MM.1S (cell line): ENCODE data around the gene GDI1.
A peak's percentile ranks its signal among the peaks of the same experiment; 100 is the strongest.

Source experiments
- DNase-seq: peaks from one replicate; pipeline ENCODE4 v3.0.0-alpha.2; 2015
- H2AFZ ChIP-seq: fragments of 300-600 bp; sonication (generic); 2 replicates; pipeline ENCODE4 v1.6.0; 2016; ENCODE audit warnings: antibody characterized with exemption, low read length
- H3F3A ChIP-seq: fragments of 300-600 bp; sonication (generic); 2 replicates; pipeline ENCODE4 v1.6.1; 2016; ENCODE audit warnings: mild to moderate bottlenecking, antibody characterized with exemption, low read length, moderate library complexity, mixed read lengths; ENCODE audit not compliant: insufficient read depth
- H3K27ac ChIP-seq: fragments of 300-600 bp; sonication (generic); 2 replicates; pipeline ENCODE4 v1.5.1; 2016; ENCODE audit warnings: mild to moderate bottlenecking, low read length
- H3K27me3 ChIP-seq: fragments of 300-600 bp; sonication (generic); replicated peaks from 2 replicates; pipeline ENCODE4 v1.6.0; 2016; ENCODE audit warnings: low read length; ENCODE audit not compliant: insufficient read depth
- H3K36me3 ChIP-seq: fragments of 300-600 bp; sonication (generic); replicated peaks from 2 replicates; pipeline ENCODE4 v1.6.1; 2016; ENCODE audit warnings: mild to moderate bottlenecking, low read length, mixed read lengths; ENCODE audit not compliant: insufficient read depth
- H3K4me1 ChIP-seq: fragments of 300-600 bp; sonication (generic); 2 replicates; pipeline ENCODE4 v1.6.1; 2016; ENCODE audit warnings: low read length, mixed read lengths
- H3K4me2 ChIP-seq: fragments of 300-600 bp; sonication (generic); 2 replicates; pipeline ENCODE4 v1.6.0; 2016; ENCODE audit warnings: low read depth, low read length
- H3K4me3 ChIP-seq: fragments of 300-600 bp; sonication (generic); 2 replicates; pipeline ENCODE4 v1.5.1; 2016; ENCODE audit warnings: low read length, mixed read lengths
- H3K79me2 ChIP-seq: fragments of 300-600 bp; sonication (generic); 2 replicates; pipeline ENCODE4 v1.6.1; 2016; ENCODE audit warnings: mixed run types, low read length, mixed read lengths
- H3K9ac ChIP-seq: fragments of 300-600 bp; sonication (generic); 2 replicates; pipeline ENCODE4 v1.6.1; 2016; ENCODE audit warnings: low read length, mixed read lengths
- H3K9me2 ChIP-seq: fragments of 300-600 bp; sonication (generic); replicated peaks from 2 replicates; pipeline ENCODE4 v1.6.1; 2016; ENCODE audit warnings: mild to moderate bottlenecking, low read length, mixed read lengths; ENCODE audit not compliant: insufficient read depth
- H3K9me3 ChIP-seq: fragments of 300-600 bp; sonication (generic); replicated peaks from 2 replicates; pipeline ENCODE4 v1.6.1; 2016; ENCODE audit warnings: mild to moderate bottlenecking, low read length, mixed read lengths; ENCODE audit not compliant: insufficient read depth
- H4K20me1 ChIP-seq: fragments of 300-600 bp; sonication (generic); 2 replicates; pipeline ENCODE4 v1.6.1; 2016; ENCODE audit warnings: mild to moderate bottlenecking, low read length, moderate library complexity, mixed read lengths; ENCODE audit not compliant: insufficient read depth
- EZH2 ChIP-seq: fragments of 300-600 bp; sonication (generic); optimal IDR thresholded peaks from 2 replicates; pipeline ENCODE3; 2017; ENCODE audit warnings: low read depth, mild to moderate bottlenecking, antibody characterized with exemption, low read length, mixed read lengths
- EZH2phosphoT487 ChIP-seq: fragments of 300-600 bp; sonication (generic); IDR thresholded peaks from 2 replicates; pipeline ENCODE4 v1.6.1; 2018; ENCODE audit warnings: antibody characterized with exemption, low read length
- TF ChIP-seq, protein P1 (sequence below): fragments of 300-600 bp; sonication (generic); IDR thresholded peaks from 2 replicates; pipeline ENCODE4 v1.5.1; 2016; ENCODE audit warnings: antibody characterized with exemption, low read length, mixed read lengths

GDI1 gene

DNA sequence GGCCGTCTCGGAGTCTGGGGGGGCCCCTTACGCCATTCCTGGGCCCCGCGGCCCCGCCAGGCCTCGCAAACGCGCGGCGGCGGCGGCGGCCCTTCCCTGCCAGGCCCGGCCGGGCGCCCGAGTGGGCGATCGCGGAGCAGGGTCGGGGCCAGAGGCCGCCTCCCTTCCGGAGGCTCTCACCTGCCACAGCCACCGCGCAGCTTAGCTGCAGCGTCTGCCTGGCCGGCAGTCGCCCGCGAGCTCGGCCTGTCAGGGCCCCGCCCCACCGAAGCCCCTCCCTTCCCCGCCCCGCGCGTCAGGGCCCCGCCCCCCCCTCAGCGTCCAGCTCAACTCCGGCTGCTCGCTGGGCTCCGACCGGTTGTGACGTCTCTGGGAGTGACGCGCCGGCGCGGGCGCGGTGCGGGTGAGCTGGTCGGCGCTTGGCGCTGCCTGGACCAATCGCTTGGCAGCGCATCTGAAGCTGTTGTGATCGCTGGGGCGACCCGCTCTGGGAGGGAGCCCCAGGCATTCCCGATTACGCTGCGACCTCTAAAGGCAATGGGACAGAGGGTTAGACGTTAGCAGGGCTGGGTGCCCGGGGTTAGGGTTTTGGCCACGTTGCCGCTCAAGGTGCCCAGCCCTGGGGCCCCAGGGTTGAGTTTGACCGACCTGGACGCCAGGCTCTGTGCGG is 53.6 kb downstream of the GDI1 start, which contains the start of gene SLC10A3:
SLC10A3 (minus strand) TSS at position 216 of the 670 bp plus-strand sequence. CDS start 1,689 bp downstream, outside the sequence.
- Histone ChIP-seq H4K20me1 (no peaks in the 10 kb centered on the region), H3K27me3 (no peaks in the 10 kb centered on the region), H3K27ac (peak within 1 kb of the TSS; percentile 95), H3K79me2 (peaks cover 20% of the 10 kb centered on the region), H3K4me3 (peak within 1 kb of the TSS; percentile 76), H3F3A (peaks cover 3% of the 10 kb centered on the region), H3K4me1 (0 out of 2 replicates have a peak, but pooled peaks cover 2% of the 10 kb centered on the region), H3K9me3 (no peaks in the 10 kb centered on the region), H3K9ac (peak within 1 kb of the TSS; percentile 81), H3K4me2 (peak within 1 kb of the TSS; percentile 91), H3K36me3 (no peaks in the 10 kb centered on the region), H2AFZ (peak within 1 kb of the TSS; percentile 63; the same call in 1 of the 2 replicates), H3K9me2 (no peaks in the 10 kb centered on the region)
- TF ChIP-seq EZH2phosphoT487, result no peak
- TF ChIP-seq, protein P1, sequence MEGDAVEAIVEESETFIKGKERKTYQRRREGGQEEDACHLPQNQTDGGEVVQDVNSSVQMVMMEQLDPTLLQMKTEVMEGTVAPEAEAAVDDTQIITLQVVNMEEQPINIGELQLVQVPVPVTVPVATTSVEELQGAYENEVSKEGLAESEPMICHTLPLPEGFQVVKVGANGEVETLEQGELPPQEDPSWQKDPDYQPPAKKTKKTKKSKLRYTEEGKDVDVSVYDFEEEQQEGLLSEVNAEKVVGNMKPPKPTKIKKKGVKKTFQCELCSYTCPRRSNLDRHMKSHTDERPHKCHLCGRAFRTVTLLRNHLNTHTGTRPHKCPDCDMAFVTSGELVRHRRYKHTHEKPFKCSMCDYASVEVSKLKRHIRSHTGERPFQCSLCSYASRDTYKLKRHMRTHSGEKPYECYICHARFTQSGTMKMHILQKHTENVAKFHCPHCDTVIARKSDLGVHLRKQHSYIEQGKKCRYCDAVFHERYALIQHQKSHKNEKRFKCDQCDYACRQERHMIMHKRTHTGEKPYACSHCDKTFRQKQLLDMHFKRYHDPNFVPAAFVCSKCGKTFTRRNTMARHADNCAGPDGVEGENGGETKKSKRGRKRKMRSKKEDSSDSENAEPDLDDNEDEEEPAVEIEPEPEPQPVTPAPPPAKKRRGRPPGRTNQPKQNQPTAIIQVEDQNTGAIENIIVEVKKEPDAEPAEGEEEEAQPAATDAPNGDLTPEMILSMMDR, result peak; percentile 21; the same call in 1 of the 2 replicates
- no peak for TF ChIP-seq EZH2
- DNase-seq, result peak; percentile 93
